Fibroblast of pulmonary artery (primary cell): ENCODE data around the gene FBXW4.

Source experiments
- DNase-seq: peaks from one replicate; pipeline ENCODE4 v3.0.0-alpha.2; 2010; ENCODE audit warnings: low read depth
- H3K4me3 ChIP-seq: replicated peaks from 2 replicates; pipeline ENCODE4 v1.5.1; 2011; ENCODE audit warnings: low read depth, mild to moderate bottlenecking, control low read depth, low read length, moderate library complexity
- CTCF ChIP-seq: IDR thresholded peaks from 2 replicates; pipeline ENCODE4 v1.5.1; 2011; ENCODE audit warnings: mild to moderate bottlenecking, control low read depth, low read length, inconsistent platforms; ENCODE audit errors: missing control alignments

FBXW4 gene

GRCh38 chr10:101616415-101617101 lies 78.4 kb downstream of the FBXW4 start:
- DNase-seq = no peak
- TF ChIP-seq CTCF = no peak
- no peak overlapping the region for H3K4me3 ChIP-seq

GRCh38 chr10:101615525-101616116 lies 79.3 kb downstream of the FBXW4 start:
- DNase-seq = no peak
- H3K4me3 ChIP-seq = no peak overlapping the region
- TF ChIP-seq CTCF = no peak

- no peak for DNase-seq
- no peak overlapping the region for H3K4me3 ChIP-seq
- TF ChIP-seq CTCF = no peak
These were observed 80.1 kb downstream of the FBXW4 start for GRCh38 chr10:101614663-101615524.

GRCh38 chr10:101613646-101614045 lies 81.3 kb downstream of the FBXW4 start:
- no peak for TF ChIP-seq CTCF
- no peak for DNase-seq
- no peak overlapping the region for H3K4me3 ChIP-seq

- H3K4me3 ChIP-seq = no peak overlapping the region
- DNase-seq = no peak
- no peak for TF ChIP-seq CTCF
These were observed 82.1 kb downstream of the FBXW4 start for GRCh38 chr10:101612872-101613271.

- no peak for TF ChIP-seq CTCF
- no peak for DNase-seq
- no peak overlapping the region for H3K4me3 ChIP-seq
These were observed 82.9 kb downstream of the FBXW4 start for GRCh38 chr10:101612086-101612485.
